K562 (cell line): ENCODE data around the gene CNBD2. TPM values are rescaled to one million over a fixed set of nuclear protein-coding genes. Genes with fewer than 3 reads are reported as not detected.

ENCODE experiments used
- DDX20 ChIP-seq: fragments of 450-650 bp; IDR thresholded peaks from 2 replicates; pipeline ENCODE4 v1.6.1; 2016; ENCODE audit warnings: missing genetic modification characterization, low read depth, mild to moderate bottlenecking, missing compliant biosample characterization, moderate library complexity
- E2F3 ChIP-seq: fragments of 250-450 bp; sonication (Bioruptor Pico); IDR thresholded peaks from 2 replicates; pipeline ENCODE4 v1.4.0; 2020; ENCODE audit warnings: mild to moderate bottlenecking
- GTF2F1 ChIP-seq: IDR thresholded peaks from 2 replicates; pipeline ENCODE4 v1.6.1; 2011; ENCODE audit warnings: low read depth, low read length, improper control_type of control experiment
- KAT7 ChIP-seq: sonication (generic); formaldehyde crosslinking; IDR thresholded peaks from 2 replicates; pipeline ENCODE4 v1.8.0; 2022; ENCODE audit warnings: missing genetic modification reagents, mild to moderate bottlenecking, borderline replicate concordance
- MCM5 ChIP-seq: fragments of 450-650 bp; IDR thresholded peaks from 2 replicates; pipeline ENCODE4 v1.6.1; 2016; ENCODE audit warnings: low read depth
- MYC ChIP-seq, 2 experiments: fragments of 250-450 bp in 1 of 2; sonication (Bioruptor Pico) in 1 of 2; IDR thresholded peaks; 2 replicates each; pipeline versions ENCODE4 v1.5.1 to v1.6.1; 2012 to 2021; ENCODE audit warnings: low read depth in 2 of 2, borderline replicate concordance in 1 of 2, improper control_type of control experiment in 1 of 2, low read length in 1 of 2, mild to moderate bottlenecking in 1 of 2, moderate library complexity in 1 of 2
- NELFE ChIP-seq: IDR thresholded peaks from 2 replicates; pipeline ENCODE4 v1.6.1; 2011; ENCODE audit warnings: mild to moderate bottlenecking; ENCODE audit not compliant: insufficient read depth, insufficient read length
- SIRT6 ChIP-seq: IDR thresholded peaks from one replicate; pipeline ENCODE4 v1.6.1; 2012; ENCODE audit warnings: low read depth, mild to moderate bottlenecking, control low read depth, inconsistent platforms, low read length, moderate library complexity
- SMAD1 ChIP-seq: fragments of 150-350 bp; IDR thresholded peaks from 2 replicates; pipeline ENCODE4 v1.6.1; 2014; ENCODE audit warnings: low read length, low read depth; ENCODE audit not compliant: partially characterized antibody
- SPI1 ChIP-seq: IDR thresholded peaks from 2 replicates; pipeline ENCODE4 v1.6.1; 2011; ENCODE audit warnings: low read depth, low read length, control low read depth, borderline replicate concordance
- SRSF3 ChIP-seq: fragments of 200-400 bp; formaldehyde crosslinking; IDR thresholded peaks from 2 replicates; pipeline ENCODE4 v1.6.1; 2016; ENCODE audit warnings: mild to moderate bottlenecking, low read length, moderate library complexity; ENCODE audit not compliant: insufficient read depth
- TEAD4 ChIP-seq, 2 experiments: sonication (generic) in 1 of 2; formaldehyde crosslinking in 1 of 2; IDR thresholded peaks; 2 replicates each; pipeline versions ENCODE4 v1.6.1 to v1.8.0; 2012 to 2022; ENCODE audit warnings: borderline replicate concordance in 1 of 2, inconsistent platforms in 1 of 2, low read length in 1 of 2, mild to moderate bottlenecking in 1 of 2, missing genetic modification reagents in 1 of 2
- TRIM24 ChIP-seq, 2 experiments: fragments of 450-650 bp; IDR thresholded peaks; 2 replicates each; pipeline ENCODE4 v1.6.1; 2016
- YBX1 ChIP-seq: fragments of 450-650 bp; IDR thresholded peaks from 2 replicates; pipeline ENCODE4 v1.7.1; 2016; ENCODE audit warnings: mild to moderate bottlenecking
- ZFPM2 ChIP-seq: fragments of 250-450 bp; sonication (Bioruptor Pico); IDR thresholded peaks from 2 replicates; pipeline ENCODE4 v1.5.1; 2022; ENCODE audit warnings: mild to moderate bottlenecking
- ZNF436 ChIP-seq: fragments of 250-450, 450-650 bp; sonication (Bioruptor Pico); formaldehyde crosslinking; IDR thresholded peaks from 2 replicates; pipeline ENCODE4 v1.7.0; 2020; ENCODE audit warnings: mild to moderate bottlenecking
- ZNF551 ChIP-seq: fragments of 250-450 bp; sonication (Bioruptor Pico); IDR thresholded peaks from 2 replicates; pipeline ENCODE4 v1.5.0; 2021; ENCODE audit warnings: mild to moderate bottlenecking, moderate library complexity
- polyA plus RNA-seq, 8 experiments: library from polyadenylated mRNA; depleted of rRNA in 4 of 8; stranded (reverse) in 5 of 8; unstranded in 3 of 8; fragments of >200 nt; fragmentation: Nextera tagmentation in 2 of 8; fragmentation: Illumina TruSeq in 1 of 8; extraction: Ambion mirVana in 2 of 8; extraction: Trizol in 1 of 8; gene quantifications; 2 replicates each; pipeline versions ENCODE4 v1.2.1 to v1.2.3, GENCODE V29; 2011 to 2014; ENCODE audit warnings: inconsistent platforms in 1 of 8, missing spikeins in 1 of 8
- total RNA-seq, 7 experiments: library from RNA; depleted of rRNA in 6 of 7; stranded (reverse); fragments of >200 nt in 6 of 7; fragmentation: Illumina TruSeq in 2 of 7; extraction: Trizol in 2 of 7; gene quantifications; 2 replicates each; pipeline versions ENCODE4 v1.2.1 to v1.2.3, GENCODE V29; 2011 to 2021; ENCODE audit warnings: low replicate concordance in 1 of 7
- TF ChIP-seq, protein P1 (sequence below): fragments of 450-650 bp; formaldehyde crosslinking; IDR thresholded peaks from 2 replicates; pipeline ENCODE4 v1.4.0; 2022; ENCODE audit warnings: missing genetic modification characterization
- TF ChIP-seq, protein P2 (sequence below): sonication (generic); formaldehyde crosslinking; IDR thresholded peaks from 2 replicates; pipeline ENCODE4 v1.8.1; 2023; ENCODE audit warnings: mild to moderate bottlenecking, missing genetic modification reagents
- TF ChIP-seq, protein P3 (sequence below): fragments of 250-450 bp; sonication (Bioruptor Pico); IDR thresholded peaks from 2 replicates; pipeline ENCODE4 v1.8.0; 2021; ENCODE audit warnings: mild to moderate bottlenecking, moderate library complexity
- TF ChIP-seq, protein P4 (sequence below): sonication (generic); formaldehyde crosslinking; IDR thresholded peaks from 2 replicates; pipeline ENCODE4 v1.8.0; 2022; ENCODE audit warnings: mild to moderate bottlenecking, missing genetic modification reagents

CNBD2 gene
- total and polyA plus RNA-seq, 9 of the 15 experiments (the other 6 are each of a cell fraction or from before 2014, with no cell fraction given) = 3.2 to 17.5 (median 5.3) TPM

DNA sequence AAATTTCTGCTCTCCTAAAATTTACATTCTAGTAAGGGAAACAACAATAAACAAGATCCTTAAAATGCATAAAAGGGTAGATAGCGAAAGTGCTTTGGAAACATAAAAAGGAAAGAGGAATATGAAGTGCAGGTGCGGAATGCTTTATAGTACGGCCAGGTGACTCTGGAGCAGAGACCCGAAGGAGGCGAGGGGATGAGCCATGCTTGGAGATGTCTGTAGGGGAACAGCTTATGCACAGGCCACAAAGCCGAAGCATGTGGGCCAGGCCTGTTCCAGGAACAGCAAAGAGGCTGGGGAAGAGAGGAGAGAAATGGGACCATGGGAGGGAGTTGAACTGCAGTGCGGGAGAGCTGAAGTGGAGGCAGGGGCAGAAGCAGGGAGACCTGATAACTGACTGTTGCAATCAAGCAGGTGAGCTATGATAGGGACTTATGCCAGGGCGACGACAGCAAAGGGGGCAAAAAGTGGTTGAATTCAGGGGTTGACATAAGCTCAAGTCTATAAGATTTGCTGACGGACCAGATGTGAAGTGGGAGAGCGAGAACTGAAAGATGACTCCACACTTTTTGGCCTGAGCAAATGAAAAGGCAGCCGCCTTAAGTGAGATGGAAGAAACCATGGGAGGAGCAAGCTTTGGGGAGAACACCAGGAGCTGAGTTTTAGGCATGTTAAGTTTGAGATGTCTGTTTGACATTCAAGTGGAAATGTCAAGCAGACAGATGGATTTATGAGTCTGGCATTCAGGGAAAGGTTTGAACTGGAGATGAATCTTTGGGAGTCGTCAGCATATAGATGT, 83.1 kb downstream of the CNBD2 start (continued):
- TF ChIP-seq, protein P1, sequence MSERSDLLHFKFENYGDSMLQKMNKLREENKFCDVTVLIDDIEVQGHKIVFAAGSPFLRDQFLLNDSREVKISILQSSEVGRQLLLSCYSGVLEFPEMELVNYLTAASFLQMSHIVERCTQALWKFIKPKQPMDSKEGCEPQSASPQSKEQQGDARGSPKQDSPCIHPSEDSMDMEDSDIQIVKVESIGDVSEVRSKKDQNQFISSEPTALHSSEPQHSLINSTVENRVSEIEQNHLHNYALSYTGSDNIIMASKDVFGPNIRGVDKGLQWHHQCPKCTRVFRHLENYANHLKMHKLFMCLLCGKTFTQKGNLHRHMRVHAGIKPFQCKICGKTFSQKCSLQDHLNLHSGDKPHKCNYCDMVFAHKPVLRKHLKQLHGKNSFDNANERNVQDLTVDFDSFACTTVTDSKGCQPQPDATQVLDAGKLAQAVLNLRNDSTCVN (CRISPR knock-in tag) = no peak
- TF ChIP-seq GTF2F1 (no peak), SPI1 (no peak), TEAD4 (IDR thresholded peaks at IDR 0.05; ENCODE audit: low read length) (no peak), TEAD4 (CRISPR knock-in tag; IDR thresholded peaks at IDR 0.05; ENCODE audit: borderline replicate concordance) (no peak), MCM5 (0 out of 2 replicates have a peak, but pooled peaks have one; percentile 9), SMAD1 (no peak), TRIM24 (IDR thresholded peaks at IDR 0.05) (peak; percentile 34 to 35; a peak in 1 of 4 replicates), YBX1 (no peak), NELFE (no peak), MYC (IDR thresholded peaks at IDR 0.05; ENCODE audit: low read depth, low read length) (no peak), MYC (CRISPR knock-in tag; IDR thresholded peaks at IDR 0.05; ENCODE audit: borderline replicate concordance, low read depth) (no peak), ZNF551 (CRISPR knock-in tag) (no peak), ZNF436 (CRISPR knock-in tag) (no peak), SRSF3 (no peak), SIRT6 (no peak), DDX20 (tag) (no peak), ZFPM2 (CRISPR knock-in tag) (no peak), E2F3 (CRISPR knock-in tag) (no peak), KAT7 (CRISPR knock-in tag) (no peak)
- TF ChIP-seq, protein P2, sequence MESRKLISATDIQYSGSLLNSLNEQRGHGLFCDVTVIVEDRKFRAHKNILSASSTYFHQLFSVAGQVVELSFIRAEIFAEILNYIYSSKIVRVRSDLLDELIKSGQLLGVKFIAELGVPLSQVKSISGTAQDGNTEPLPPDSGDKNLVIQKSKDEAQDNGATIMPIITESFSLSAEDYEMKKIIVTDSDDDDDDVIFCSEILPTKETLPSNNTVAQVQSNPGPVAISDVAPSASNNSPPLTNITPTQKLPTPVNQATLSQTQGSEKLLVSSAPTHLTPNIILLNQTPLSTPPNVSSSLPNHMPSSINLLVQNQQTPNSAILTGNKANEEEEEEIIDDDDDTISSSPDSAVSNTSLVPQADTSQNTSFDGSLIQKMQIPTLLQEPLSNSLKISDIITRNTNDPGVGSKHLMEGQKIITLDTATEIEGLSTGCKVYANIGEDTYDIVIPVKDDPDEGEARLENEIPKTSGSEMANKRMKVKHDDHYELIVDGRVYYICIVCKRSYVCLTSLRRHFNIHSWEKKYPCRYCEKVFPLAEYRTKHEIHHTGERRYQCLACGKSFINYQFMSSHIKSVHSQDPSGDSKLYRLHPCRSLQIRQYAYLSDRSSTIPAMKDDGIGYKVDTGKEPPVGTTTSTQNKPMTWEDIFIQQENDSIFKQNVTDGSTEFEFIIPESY (CRISPR knock-in tag) = no peak
- TF ChIP-seq, protein P3, sequence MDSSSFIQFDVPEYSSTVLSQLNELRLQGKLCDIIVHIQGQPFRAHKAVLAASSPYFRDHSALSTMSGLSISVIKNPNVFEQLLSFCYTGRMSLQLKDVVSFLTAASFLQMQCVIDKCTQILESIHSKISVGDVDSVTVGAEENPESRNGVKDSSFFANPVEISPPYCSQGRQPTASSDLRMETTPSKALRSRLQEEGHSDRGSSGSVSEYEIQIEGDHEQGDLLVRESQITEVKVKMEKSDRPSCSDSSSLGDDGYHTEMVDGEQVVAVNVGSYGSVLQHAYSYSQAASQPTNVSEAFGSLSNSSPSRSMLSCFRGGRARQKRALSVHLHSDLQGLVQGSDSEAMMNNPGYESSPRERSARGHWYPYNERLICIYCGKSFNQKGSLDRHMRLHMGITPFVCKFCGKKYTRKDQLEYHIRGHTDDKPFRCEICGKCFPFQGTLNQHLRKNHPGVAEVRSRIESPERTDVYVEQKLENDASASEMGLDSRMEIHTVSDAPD (CRISPR knock-in tag) = no peak
- TF ChIP-seq, protein P4, sequence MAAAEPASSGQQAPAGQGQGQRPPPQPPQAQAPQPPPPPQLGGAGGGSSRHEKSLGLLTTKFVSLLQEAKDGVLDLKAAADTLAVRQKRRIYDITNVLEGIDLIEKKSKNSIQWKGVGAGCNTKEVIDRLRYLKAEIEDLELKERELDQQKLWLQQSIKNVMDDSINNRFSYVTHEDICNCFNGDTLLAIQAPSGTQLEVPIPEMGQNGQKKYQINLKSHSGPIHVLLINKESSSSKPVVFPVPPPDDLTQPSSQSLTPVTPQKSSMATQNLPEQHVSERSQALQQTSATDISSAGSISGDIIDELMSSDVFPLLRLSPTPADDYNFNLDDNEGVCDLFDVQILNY (CRISPR knock-in tag) = 0 out of 2 replicates have a peak, but pooled peaks have one; percentile 47
